Measurements from ENCODE around the gene POFUT2. TPM values are rescaled to one million over a fixed set of nuclear protein-coding genes. Genes with fewer than 3 reads are reported as not detected.

Gene POFUT2
- total RNA-seq, 1 donor from 2014 or later: 38.3 TPM

DNA sequence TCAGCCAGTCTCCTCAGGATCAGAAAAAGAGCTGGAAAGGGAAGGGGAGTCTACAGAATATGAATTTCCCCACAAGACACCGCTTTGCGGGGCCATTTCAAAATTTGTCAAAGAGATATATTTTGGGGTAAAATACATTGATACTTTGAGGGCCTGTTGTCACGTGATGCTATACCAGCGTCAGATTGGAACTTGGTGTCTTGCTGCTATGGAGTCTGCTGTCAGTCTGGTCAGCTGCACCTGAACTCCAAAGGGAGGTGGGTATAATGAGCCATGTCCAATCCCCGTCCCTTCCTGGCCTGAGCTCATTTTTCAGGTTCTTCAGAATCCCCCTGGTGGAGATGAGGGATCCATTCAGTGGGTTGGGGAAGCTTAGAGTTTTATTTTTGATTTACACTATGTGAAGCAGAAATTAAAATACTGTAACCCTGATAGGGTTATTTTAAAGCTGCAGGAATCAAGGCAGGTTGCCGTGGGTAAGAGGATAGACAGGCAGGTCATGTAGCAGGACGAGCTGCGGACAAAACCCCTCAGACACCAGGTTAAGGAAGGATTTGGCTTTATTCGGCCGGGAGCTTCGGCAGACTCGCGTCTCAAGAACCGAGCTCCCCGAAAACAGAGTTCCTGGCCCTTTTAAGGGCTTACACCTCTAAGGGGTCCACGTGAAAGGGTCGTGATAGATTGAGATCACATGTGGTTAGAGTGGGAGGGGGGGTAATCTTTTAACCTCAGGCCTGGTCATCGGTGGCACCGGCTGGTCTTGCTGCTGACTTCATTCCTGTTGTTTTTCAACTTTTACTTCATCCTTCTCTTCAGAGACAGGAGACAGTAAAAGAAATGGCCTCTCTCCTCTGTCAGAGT lies 2.2 kb upstream of the POFUT2 start:
- no peaks in the 10 kb centered on the region for H3K27me3 ChIP-seq
- TF ChIP-seq POLR2AphosphoS5 (IDR thresholded peaks at IDR 0.05; ENCODE audit: insufficient read depth in 1 of 2, low read depth in 1 of 2): no peak
- TF ChIP-seq, protein P1, sequence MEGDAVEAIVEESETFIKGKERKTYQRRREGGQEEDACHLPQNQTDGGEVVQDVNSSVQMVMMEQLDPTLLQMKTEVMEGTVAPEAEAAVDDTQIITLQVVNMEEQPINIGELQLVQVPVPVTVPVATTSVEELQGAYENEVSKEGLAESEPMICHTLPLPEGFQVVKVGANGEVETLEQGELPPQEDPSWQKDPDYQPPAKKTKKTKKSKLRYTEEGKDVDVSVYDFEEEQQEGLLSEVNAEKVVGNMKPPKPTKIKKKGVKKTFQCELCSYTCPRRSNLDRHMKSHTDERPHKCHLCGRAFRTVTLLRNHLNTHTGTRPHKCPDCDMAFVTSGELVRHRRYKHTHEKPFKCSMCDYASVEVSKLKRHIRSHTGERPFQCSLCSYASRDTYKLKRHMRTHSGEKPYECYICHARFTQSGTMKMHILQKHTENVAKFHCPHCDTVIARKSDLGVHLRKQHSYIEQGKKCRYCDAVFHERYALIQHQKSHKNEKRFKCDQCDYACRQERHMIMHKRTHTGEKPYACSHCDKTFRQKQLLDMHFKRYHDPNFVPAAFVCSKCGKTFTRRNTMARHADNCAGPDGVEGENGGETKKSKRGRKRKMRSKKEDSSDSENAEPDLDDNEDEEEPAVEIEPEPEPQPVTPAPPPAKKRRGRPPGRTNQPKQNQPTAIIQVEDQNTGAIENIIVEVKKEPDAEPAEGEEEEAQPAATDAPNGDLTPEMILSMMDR (IDR thresholded peaks at IDR 0.05): no peak
- TF ChIP-seq POLR2A (IDR thresholded peaks at IDR 0.05): no peak
- H3K9me3 ChIP-seq: no peaks in the 10 kb centered on the region
- DNase-seq (ENCODE audit: extremely low spot score in 2 of 2): peak; percentile 52 to 86
- no peak overlapping the region for H3K4me3 ChIP-seq
- peaks cover 49% of the 10 kb centered on the region for H3K4me1 ChIP-seq
- intact Hi-C loops (cut with DNase I): no loop called here
- H3K36me3 ChIP-seq: peaks cover 0 to 5% of the 10 kb centered on the region in 2 donors
- no peak overlapping the region for H3K27ac ChIP-seq

- DNase-seq (ENCODE audit: extremely low spot score in 2 of 2): no peak
- H3K27ac ChIP-seq: no peak overlapping the region
- peaks cover 45% of the 10 kb centered on the region for H3K4me1 ChIP-seq
- TF ChIP-seq, protein P1 (IDR thresholded peaks at IDR 0.05): no peak
- TF ChIP-seq POLR2A (IDR thresholded peaks at IDR 0.05): no peak
- intact Hi-C loops (cut with DNase I): no loop called here
- peaks cover 0 to 13% of the 10 kb centered on the region in 2 donors for H3K36me3 ChIP-seq
- no peak overlapping the region for H3K4me3 ChIP-seq
- H3K27me3 ChIP-seq: no peaks in the 10 kb centered on the region
- no peaks in the 10 kb centered on the region for H3K9me3 ChIP-seq
These were observed 1.4 kb upstream of the POFUT2 start for GRCh38 chr21:45289134-45289533.

- intact Hi-C loops (cut with DNase I): no loop called here
- Histone ChIP-seq H3K4me1 (peaks cover 38% of the 10 kb centered on the region), H3K4me3 (peak overlapping the region; percentile 79 to 80), H3K9me3 (no peaks in the 10 kb centered on the region), H3K36me3 (peaks cover 0 to 20% of the 10 kb centered on the region in 2 donors), H3K27ac (peak overlapping the region; percentile 74), H3K27me3 (no peaks in the 10 kb centered on the region)
- TF ChIP-seq, protein P1 (IDR thresholded peaks at IDR 0.05): no peak
- TF ChIP-seq POLR2A (IDR thresholded peaks at IDR 0.05) (no peak), POLR2AphosphoS5 (IDR thresholded peaks at IDR 0.05; ENCODE audit: insufficient read depth in 1 of 2, low read depth in 1 of 2) (no peak)
- DNase-seq (ENCODE audit: extremely low spot score in 2 of 2): peak in 1 of 2 donors; percentile 85
These were observed 746 bp upstream of the POFUT2 start for GRCh38 chr21:45288441-45288841.

GRCh38 chr21:45286671-45287437 lies 841 bp downstream of the POFUT2 start:
- DNase-seq (ENCODE audit: extremely low spot score in 2 of 2): no peak
- H3K36me3 ChIP-seq: peaks cover 0 to 32% of the 10 kb centered on the region in 2 donors
- no peaks in the 10 kb centered on the region for H3K27me3 ChIP-seq
- H3K9me3 ChIP-seq: no peaks in the 10 kb centered on the region
- intact Hi-C loops (cut with DNase I): no loop called here
- H3K4me1 ChIP-seq: peaks cover 22% of the 10 kb centered on the region
- TF ChIP-seq, protein P1 (IDR thresholded peaks at IDR 0.05): no peak
- TF ChIP-seq POLR2A (IDR thresholded peaks at IDR 0.05) (no peak), POLR2AphosphoS5 (IDR thresholded peaks at IDR 0.05; ENCODE audit: insufficient read depth in 1 of 2, low read depth in 1 of 2) (no peak)
- H3K27ac ChIP-seq: peak overlapping the region; percentile 74
- peak overlapping the region; percentile 79 to 80 for H3K4me3 ChIP-seq
